ENCODE data around the gene ZCCHC14. TPM values are rescaled to one million over a fixed set of nuclear protein-coding genes. Genes with fewer than 3 reads are reported as not detected.

ZCCHC14 gene
- total and polyA plus RNA-seq, 2 of the 13 experiments (the other 11 are each of a cell fraction or from before 2014, with no cell fraction given): 12.4 to 12.5 TPM

DNA sequence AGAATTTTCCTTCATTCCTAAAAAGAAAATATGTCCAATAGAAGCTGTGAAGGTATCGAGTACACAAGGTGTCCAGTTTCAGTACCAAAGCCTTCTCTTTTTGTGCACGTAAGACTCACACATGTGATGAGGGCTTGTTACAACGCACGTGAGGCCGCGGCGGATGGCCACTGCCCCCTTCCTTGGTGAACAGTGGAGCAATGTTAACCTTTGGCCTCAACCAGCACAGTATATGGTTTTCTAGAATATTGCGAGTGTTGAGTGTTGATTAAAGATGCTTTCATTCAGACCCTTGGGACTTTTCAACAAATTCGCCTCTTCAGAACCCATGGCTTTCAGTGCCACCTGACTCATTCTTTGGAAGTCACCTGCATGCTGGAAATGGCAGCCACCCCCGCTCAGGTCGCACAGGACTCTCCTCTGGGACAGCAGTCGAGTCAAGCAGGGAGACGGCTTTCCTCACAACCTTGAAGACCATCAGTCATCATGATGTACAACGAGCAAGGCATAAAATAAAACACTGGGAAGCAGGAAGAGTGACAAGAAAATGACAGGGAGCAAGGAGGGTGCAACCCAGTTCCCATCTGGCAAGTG is 86.2 kb downstream of the ZCCHC14 start:
- no peak for DNase-seq (ENCODE audit: low spot score)
- Histone ChIP-seq H3K4me3 (replicated peaks in 1 of 3; ENCODE audit: insufficient read depth in 1 of 3, low read depth in 2 of 3, low read length in 3 of 3) (no peak overlapping the region), H3K9ac (ENCODE audit: insufficient read depth, low read depth, low read length) (no peak overlapping the region), H3K9me3 (ENCODE audit: low read length) (no peaks in the 10 kb centered on the region), H3K79me2 (ENCODE audit: insufficient read depth, low read length) (no peaks in the 10 kb centered on the region), H3K27me3 (ENCODE audit: control insufficient read depth in 1 of 2, insufficient read depth in 2 of 2, low read length in 2 of 2) (no peaks in the 10 kb centered on the region), H3K4me1 (ENCODE audit: insufficient read depth, low read length) (no peaks in the 10 kb centered on the region), H3K27ac (ENCODE audit: extremely low read length, insufficient read depth, low read length) (no peak overlapping the region), H2AFZ (ENCODE audit: low read length) (no peak overlapping the region), H4K20me1 (ENCODE audit: insufficient read depth, low read length) (peaks cover 7% of the 10 kb centered on the region; the same call in 1 of the 2 replicates), H3K36me3 (replicated peaks in 1 of 2; ENCODE audit: control insufficient read depth in 1 of 2, insufficient read depth in 2 of 2, low read length in 2 of 2) (peaks cover 18 to 69% of the 10 kb centered on the region in 2 experiments), H3K4me2 (ENCODE audit: low read depth, low read length) (no peak overlapping the region)
- ChIA-PET CTCF (ENCODE audit: low intra/inter-chr PET ratio, low total read pairs) (no interaction called here), POLR2A (interaction anchor here (1.7 to 3.0 kb wide), 2 partner anchors 12 to 23 kb away, joined by 6 to 16 read pairs; partner anchors contain the start of gene FBXO31)
- BruUV-seq (replicated peaks): no TSS peak
- in situ Hi-C loops (cut with HindIII; ENCODE audit: extremely low pct_ligation_motif_present, low pct_unique_long_range_greater_than_20kb): no loop called here
- intact Hi-C loops (cut with micrococcal nuclease; ENCODE audit: unreplicated experiment): no loop called here
- peak; percentile 6; the same call in 1 of the 3 replicates for ATAC-seq
- 98% methylated on average over 14 of the region's 14 CpGs for WGBS (ENCODE audit: low lambda C conversion rate)
- FAIRE-seq: no peak
- TF ChIP-seq, protein P1, sequence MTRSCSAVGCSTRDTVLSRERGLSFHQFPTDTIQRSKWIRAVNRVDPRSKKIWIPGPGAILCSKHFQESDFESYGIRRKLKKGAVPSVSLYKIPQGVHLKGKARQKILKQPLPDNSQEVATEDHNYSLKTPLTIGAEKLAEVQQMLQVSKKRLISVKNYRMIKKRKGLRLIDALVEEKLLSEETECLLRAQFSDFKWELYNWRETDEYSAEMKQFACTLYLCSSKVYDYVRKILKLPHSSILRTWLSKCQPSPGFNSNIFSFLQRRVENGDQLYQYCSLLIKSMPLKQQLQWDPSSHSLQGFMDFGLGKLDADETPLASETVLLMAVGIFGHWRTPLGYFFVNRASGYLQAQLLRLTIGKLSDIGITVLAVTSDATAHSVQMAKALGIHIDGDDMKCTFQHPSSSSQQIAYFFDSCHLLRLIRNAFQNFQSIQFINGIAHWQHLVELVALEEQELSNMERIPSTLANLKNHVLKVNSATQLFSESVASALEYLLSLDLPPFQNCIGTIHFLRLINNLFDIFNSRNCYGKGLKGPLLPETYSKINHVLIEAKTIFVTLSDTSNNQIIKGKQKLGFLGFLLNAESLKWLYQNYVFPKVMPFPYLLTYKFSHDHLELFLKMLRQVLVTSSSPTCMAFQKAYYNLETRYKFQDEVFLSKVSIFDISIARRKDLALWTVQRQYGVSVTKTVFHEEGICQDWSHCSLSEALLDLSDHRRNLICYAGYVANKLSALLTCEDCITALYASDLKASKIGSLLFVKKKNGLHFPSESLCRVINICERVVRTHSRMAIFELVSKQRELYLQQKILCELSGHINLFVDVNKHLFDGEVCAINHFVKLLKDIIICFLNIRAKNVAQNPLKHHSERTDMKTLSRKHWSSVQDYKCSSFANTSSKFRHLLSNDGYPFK (CRISPR knock-in tag; IDR thresholded peaks at IDR 0.05; ENCODE audit: borderline replicate concordance): no peak
- TF ChIP-seq, protein P2, sequence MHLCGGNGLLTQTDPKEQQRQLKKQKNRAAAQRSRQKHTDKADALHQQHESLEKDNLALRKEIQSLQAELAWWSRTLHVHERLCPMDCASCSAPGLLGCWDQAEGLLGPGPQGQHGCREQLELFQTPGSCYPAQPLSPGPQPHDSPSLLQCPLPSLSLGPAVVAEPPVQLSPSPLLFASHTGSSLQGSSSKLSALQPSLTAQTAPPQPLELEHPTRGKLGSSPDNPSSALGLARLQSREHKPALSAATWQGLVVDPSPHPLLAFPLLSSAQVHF (CRISPR knock-in tag; IDR thresholded peaks at IDR 0.05): no peak
- TF ChIP-seq, protein P3, sequence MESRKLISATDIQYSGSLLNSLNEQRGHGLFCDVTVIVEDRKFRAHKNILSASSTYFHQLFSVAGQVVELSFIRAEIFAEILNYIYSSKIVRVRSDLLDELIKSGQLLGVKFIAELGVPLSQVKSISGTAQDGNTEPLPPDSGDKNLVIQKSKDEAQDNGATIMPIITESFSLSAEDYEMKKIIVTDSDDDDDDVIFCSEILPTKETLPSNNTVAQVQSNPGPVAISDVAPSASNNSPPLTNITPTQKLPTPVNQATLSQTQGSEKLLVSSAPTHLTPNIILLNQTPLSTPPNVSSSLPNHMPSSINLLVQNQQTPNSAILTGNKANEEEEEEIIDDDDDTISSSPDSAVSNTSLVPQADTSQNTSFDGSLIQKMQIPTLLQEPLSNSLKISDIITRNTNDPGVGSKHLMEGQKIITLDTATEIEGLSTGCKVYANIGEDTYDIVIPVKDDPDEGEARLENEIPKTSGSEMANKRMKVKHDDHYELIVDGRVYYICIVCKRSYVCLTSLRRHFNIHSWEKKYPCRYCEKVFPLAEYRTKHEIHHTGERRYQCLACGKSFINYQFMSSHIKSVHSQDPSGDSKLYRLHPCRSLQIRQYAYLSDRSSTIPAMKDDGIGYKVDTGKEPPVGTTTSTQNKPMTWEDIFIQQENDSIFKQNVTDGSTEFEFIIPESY (CRISPR knock-in tag; IDR thresholded peaks at IDR 0.05): peak; percentile 87
- TF ChIP-seq NR2F1 (CRISPR knock-in tag; IDR thresholded peaks at IDR 0.05) (0 out of 4 replicates have a peak, but pooled peaks of 1 of the 2 experiments have one; percentile 18), ZSCAN29 (CRISPR knock-in tag; conservative IDR thresholded peaks at IDR 0.05) (no peak), MIER3 (CRISPR knock-in tag; IDR thresholded peaks at IDR 0.05; ENCODE audit: borderline replicate concordance) (no peak), POLR2AphosphoS2 (IDR thresholded peaks at IDR 0.05; ENCODE audit: low read depth, low read length) (peak; percentile 66; the same call in 1 of the 2 replicates), POLR2G (IDR thresholded peaks at IDR 0.05; ENCODE audit: low read depth, low read length) (peak; percentile 64), NR2F6 (IDR thresholded peaks at IDR 0.05) (no peak), NR2F6 (CRISPR knock-in tag; IDR thresholded peaks at IDR 0.05) (no peak), IRF2 (CRISPR knock-in tag; IDR thresholded peaks at IDR 0.05) (no peak), TAF15 (IDR thresholded peaks at IDR 0.05; ENCODE audit: low read depth, low read length, poor library complexity, severe bottlenecking) (no peak)
- TF ChIP-seq, protein P4, sequence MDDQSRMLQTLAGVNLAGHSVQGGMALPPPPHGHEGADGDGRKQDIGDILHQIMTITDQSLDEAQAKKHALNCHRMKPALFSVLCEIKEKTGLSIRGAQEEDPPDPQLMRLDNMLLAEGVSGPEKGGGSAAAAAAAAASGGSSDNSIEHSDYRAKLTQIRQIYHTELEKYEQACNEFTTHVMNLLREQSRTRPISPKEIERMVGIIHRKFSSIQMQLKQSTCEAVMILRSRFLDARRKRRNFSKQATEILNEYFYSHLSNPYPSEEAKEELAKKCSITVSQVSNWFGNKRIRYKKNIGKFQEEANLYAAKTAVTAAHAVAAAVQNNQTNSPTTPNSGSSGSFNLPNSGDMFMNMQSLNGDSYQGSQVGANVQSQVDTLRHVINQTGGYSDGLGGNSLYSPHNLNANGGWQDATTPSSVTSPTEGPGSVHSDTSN (CRISPR knock-in tag; IDR thresholded peaks at IDR 0.05; ENCODE audit: borderline replicate concordance): no peak
- TF ChIP-seq, protein P5, sequence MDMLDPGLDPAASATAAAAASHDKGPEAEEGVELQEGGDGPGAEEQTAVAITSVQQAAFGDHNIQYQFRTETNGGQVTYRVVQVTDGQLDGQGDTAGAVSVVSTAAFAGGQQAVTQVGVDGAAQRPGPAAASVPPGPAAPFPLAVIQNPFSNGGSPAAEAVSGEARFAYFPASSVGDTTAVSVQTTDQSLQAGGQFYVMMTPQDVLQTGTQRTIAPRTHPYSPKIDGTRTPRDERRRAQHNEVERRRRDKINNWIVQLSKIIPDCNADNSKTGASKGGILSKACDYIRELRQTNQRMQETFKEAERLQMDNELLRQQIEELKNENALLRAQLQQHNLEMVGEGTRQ (IDR thresholded peaks at IDR 0.05; ENCODE audit: low read depth, low read length): no peak
- TF ChIP-seq, protein P5 (CRISPR knock-in tag; IDR thresholded peaks at IDR 0.05; ENCODE audit: borderline replicate concordance): no peak

All from HepG2 (cell line).